Lower lobe of right lung (tissue), 2 donors: ENCODE data around the gene TMEM169. TPM values are rescaled to one million over a fixed set of nuclear protein-coding genes. Genes with fewer than 3 reads are reported as not detected.

ENCODE experiments used
- ATAC-seq, 2 donors: fragments of 200-7000 bp; cut with Tn5 transposase; one replicate each; pipeline ENCODE4 v1.9.1; 2020 to 2022; ENCODE audit warnings: mild to moderate bottlenecking in 2 of 2, moderate library complexity in 2 of 2
- DNase-seq: peaks from one replicate; pipeline ENCODE4 v3.0.0-alpha.2; 2020
- H3K27ac ChIP-seq: fragments of 200-600 bp; one replicate; pipeline ENCODE4 v1.8.0; 2022
- H3K27me3 ChIP-seq: fragments of 200-600 bp; one replicate; pipeline ENCODE4 v1.8.0; 2022; ENCODE audit warnings: low read depth
- H3K36me3 ChIP-seq: fragments of 200-600 bp; one replicate; pipeline ENCODE4 v1.8.0; 2022; ENCODE audit warnings: mild to moderate bottlenecking
- H3K4me1 ChIP-seq: fragments of 200-600 bp; one replicate; pipeline ENCODE4 v1.8.0; 2022
- H3K4me3 ChIP-seq: fragments of 200-600 bp; one replicate; pipeline ENCODE4 v1.8.0; 2022; ENCODE audit warnings: mild to moderate bottlenecking
- H3K9me3 ChIP-seq: fragments of 200-600 bp; one replicate; pipeline ENCODE4 v1.8.0; 2022
- intact Hi-C: fragments of 100-400 bp; cut with DNase I; formaldehyde crosslinking; loops from one replicate; pipeline ENCODE4 v1.11.0; 2022
- total RNA-seq: library from RNA; stranded (reverse); fragmentation: NEBNext Ultra II Directional; extraction: Animal tissue kit (Norgen Biotek cat#: 25700); gene quantifications from one replicate; pipeline ENCODE4 v1.2.1, GENCODE V29; 2021
- TF ChIP-seq, protein P1 (sequence below): fragments of 200-600 bp; IDR thresholded peaks from one replicate; pipeline ENCODE4 v1.8.0; 2022; ENCODE audit warnings: antibody characterized with exemption, mild to moderate bottlenecking
- donor health status: DM: no; HTN: yes; CAD: no; lungs with severe emphysema.

TMEM169 gene
- total RNA-seq, 1 donor from 2014 or later, result 1.2 TPM

DNA sequence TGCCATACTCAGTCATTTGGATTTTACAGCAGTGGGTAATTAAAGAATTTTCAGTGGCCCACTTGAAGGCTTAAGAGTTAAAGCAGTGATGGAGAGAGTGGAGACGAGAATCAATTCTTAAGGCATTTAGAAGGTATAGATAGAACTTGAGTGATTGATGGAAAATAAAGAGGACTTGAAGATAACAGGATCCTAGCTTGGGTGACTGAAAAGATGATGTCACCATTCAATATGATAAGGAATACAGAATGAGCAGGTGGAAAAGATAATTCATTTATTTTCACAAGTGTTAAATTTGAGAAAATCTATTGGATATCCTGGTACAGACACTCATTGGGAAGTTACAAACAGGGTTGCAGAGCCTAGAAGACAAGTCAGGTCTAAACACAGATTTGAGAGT, 62.7 kb downstream of the TMEM169 start:
- H3K36me3 ChIP-seq, result peaks cover 100% of the 10 kb centered on the region
- no peak for ATAC-seq
- TF ChIP-seq, protein P1, sequence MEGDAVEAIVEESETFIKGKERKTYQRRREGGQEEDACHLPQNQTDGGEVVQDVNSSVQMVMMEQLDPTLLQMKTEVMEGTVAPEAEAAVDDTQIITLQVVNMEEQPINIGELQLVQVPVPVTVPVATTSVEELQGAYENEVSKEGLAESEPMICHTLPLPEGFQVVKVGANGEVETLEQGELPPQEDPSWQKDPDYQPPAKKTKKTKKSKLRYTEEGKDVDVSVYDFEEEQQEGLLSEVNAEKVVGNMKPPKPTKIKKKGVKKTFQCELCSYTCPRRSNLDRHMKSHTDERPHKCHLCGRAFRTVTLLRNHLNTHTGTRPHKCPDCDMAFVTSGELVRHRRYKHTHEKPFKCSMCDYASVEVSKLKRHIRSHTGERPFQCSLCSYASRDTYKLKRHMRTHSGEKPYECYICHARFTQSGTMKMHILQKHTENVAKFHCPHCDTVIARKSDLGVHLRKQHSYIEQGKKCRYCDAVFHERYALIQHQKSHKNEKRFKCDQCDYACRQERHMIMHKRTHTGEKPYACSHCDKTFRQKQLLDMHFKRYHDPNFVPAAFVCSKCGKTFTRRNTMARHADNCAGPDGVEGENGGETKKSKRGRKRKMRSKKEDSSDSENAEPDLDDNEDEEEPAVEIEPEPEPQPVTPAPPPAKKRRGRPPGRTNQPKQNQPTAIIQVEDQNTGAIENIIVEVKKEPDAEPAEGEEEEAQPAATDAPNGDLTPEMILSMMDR, result no peak
- H3K27ac ChIP-seq, result no peak overlapping the region
- DNase-seq, result no peak
- no peaks in the 10 kb centered on the region for H3K4me1 ChIP-seq
- intact Hi-C loops, result no loop called here
- no peaks in the 10 kb centered on the region for H3K27me3 ChIP-seq
- no peaks in the 10 kb centered on the region for H3K9me3 ChIP-seq
- H3K4me3 ChIP-seq, result no peak overlapping the region

DNA sequence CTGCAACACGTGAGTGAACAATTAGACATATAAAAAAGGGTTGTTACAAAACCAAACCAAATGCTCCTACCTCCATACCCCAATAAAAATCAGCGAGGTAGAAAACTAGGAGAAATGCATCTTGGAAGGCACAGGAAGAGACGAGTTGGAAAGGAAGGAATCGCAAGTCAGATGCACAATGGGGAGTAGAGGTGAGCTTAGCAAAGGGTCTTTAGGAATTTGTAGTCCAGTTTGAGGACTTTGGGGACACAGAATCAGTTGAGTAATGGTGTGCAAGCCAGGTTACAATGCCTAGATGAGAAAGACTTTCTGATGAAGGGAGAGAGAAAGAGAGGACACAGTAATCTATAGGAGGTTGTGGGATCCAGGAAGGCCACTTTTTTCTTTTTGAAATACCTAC, 63.1 kb downstream of the TMEM169 start:
- ATAC-seq (no peak), DNase-seq (no peak)
- Histone ChIP-seq H3K27ac (no peak overlapping the region), H3K36me3 (peaks cover 100% of the 10 kb centered on the region), H3K4me1 (no peaks in the 10 kb centered on the region), H3K4me3 (no peak overlapping the region), H3K27me3 (no peaks in the 10 kb centered on the region), H3K9me3 (no peaks in the 10 kb centered on the region)
- TF ChIP-seq, protein P1, result no peak
- intact Hi-C loops, result no loop called here

- H3K27ac ChIP-seq, result no peak overlapping the region
- H3K4me1 ChIP-seq, result no peaks in the 10 kb centered on the region
- no peak for ATAC-seq
- TF ChIP-seq, protein P1, result no peak
- intact Hi-C loops, result no loop called here
- H3K36me3 ChIP-seq, result peaks cover 100% of the 10 kb centered on the region
- H3K27me3 ChIP-seq, result no peaks in the 10 kb centered on the region
- no peak overlapping the region for H3K4me3 ChIP-seq
- no peaks in the 10 kb centered on the region for H3K9me3 ChIP-seq
- DNase-seq, result no peak
These were observed 64.9 kb downstream of the TMEM169 start for GRCh38 chr2:216146573-216146972.

DNA sequence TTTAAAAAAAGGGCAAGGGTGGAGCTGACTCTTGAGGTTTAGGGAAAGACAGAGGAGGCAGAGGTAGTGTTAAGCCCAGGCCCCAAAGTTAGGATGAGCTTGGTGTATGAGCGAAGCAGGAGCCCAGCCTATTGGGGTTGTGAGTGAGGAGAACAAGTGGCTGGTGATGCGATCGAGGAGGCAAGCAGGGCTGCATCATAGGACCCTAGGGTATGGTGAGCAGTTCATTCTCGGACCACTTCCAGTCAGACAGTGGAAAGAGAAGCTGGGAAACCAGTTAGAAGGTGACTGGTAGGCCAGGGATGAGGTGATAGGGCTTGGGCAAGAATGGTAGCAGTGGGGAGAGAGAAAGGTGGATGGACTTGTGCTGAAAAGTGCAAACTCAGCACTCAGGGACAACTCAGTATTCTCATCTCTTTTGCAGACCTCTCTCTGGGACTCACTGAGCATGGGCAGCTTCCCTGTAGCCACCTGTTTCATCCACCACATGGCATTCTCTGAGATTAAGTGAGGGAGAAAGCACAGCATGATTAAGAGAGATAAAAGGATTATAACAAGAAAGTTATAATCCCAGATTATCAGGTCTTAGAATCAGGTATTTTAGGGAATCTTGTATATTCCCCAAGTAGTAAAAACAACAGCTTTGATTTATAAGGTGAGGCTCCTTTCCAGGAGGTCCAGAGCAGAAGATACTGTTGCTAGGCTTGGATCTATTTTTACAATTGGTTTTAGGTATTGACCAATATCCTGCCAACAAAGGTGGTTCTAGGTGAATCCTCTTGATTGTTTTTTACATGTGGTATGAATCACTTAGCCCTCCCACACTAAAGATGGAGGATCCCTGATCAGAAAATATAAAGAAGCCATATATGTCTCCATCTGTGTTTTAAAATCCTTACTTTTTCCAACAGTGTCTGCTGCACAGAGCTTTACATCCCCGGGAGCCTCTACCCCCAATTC, 65.7 kb downstream of the TMEM169 start:
- intact Hi-C loops, result no loop called here

DNA sequence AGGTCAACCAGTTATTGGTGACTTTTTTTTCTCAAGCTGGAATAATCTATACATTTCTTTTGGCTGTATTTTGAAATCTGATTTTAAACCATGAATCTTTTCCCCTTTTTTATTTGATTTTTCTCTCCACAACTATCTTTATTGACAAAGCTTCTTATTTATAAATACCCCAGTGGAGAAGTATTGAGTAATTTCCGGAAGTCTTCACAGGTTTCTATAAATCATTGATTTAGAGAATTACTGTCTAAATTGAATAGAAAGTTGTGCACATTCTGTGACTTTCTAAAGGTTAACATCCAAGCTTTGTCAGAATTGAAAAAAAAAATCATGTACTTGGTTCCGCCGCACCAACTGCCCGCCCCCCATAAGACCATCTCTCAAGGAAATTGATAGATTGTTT, 67.3 kb downstream of the TMEM169 start:
- H3K36me3 ChIP-seq, result peaks cover 100% of the 10 kb centered on the region
- intact Hi-C loops, result no loop called here
- H3K4me1 ChIP-seq, result no peaks in the 10 kb centered on the region
- no peaks in the 10 kb centered on the region for H3K27me3 ChIP-seq
- no peak overlapping the region for H3K27ac ChIP-seq
- ATAC-seq (no peak), DNase-seq (no peak)
- H3K4me3 ChIP-seq, result no peak overlapping the region
- no peaks in the 10 kb centered on the region for H3K9me3 ChIP-seq
- TF ChIP-seq, protein P1, result no peak

More for the DNA sequence above, 65.7 kb downstream of the TMEM169 start:
- H3K27me3 ChIP-seq, result no peaks in the 10 kb centered on the region
- TF ChIP-seq, protein P1, result no peak
- H3K4me3 ChIP-seq, result no peak overlapping the region
- H3K9me3 ChIP-seq, result no peaks in the 10 kb centered on the region
- H3K27ac ChIP-seq, result no peak overlapping the region
- H3K36me3 ChIP-seq, result peaks cover 100% of the 10 kb centered on the region
- DNase-seq, result no peak
- ATAC-seq, result no peak
- H3K4me1 ChIP-seq, result no peaks in the 10 kb centered on the region
